ENCODE data around the gene CGB2.
"Not testable (repeated sequence)": the region's sequence is repeated elsewhere in the genome, so short reads cannot be mapped to it uniquely, and the experiment has no call there.

The CGB2 gene

GRCh38 chr19:49038557-49039276, 7.0 kb downstream of the CGB2 start:
- DNase-seq = not testable (repeated sequence)

DNA sequence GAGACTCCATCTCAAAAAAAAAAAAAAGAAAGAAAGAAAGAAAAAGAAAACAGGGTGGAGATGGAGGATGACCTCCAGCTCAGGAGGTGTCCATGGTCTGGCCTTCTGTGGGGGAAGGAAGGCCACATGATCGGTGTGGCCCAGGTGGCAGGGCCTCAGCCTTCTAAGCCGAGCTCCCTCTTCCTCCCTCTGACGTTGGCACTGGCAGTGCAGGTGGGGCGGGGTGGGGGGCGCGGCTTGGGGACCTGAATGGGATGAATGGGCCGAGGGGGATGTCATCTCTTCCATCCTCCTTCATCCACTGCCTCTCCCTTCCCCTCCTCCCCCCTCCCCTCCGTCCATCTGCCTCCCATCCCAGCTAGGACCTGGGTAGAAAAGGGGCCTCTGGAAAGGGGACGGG, 8.0 kb downstream of the CGB2 start:
- not testable (repeated sequence) for DNase-seq

DNA sequence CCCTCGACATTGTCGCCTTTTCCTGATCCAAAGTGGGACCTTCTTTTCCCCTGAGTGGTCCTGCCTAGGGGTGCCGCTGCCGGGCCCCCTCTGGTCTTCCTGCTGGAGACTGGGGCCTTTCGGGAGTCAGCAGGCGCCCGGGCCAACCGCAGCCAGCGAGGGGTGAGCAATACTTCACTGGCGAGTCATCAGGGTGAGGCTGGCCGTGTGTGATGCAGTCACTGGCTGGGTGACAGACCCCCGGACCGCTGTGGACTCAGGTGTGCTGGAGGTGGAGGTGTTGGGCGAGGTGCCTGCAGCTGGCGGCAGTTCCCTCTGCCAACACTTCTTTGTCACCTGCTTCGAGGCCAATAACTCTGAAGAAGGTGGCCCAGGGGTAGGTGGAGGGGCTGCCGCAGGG, 10.5 kb downstream of the CGB2 start:
- no peak for DNase-seq

DNA sequence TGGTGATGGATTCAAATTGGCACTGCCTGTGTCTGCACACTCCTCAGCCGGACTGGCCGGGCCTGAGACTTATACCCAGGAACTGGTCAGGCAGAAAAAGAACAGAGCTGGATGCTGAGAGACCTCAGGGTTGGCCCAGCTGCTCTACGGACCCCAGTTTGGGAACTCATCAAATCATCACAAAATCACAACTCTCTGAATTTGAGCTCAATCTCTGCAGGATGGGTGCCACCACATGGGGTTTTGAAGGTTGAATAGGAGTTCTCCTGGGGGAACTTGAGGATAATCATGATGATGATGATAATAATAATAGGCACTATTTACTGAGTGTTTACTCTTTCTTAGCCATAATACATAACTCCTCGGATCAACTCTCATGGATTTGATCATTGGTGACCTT, 11.0 kb downstream of the CGB2 start:
- DNase-seq = not testable (repeated sequence)

DNA sequence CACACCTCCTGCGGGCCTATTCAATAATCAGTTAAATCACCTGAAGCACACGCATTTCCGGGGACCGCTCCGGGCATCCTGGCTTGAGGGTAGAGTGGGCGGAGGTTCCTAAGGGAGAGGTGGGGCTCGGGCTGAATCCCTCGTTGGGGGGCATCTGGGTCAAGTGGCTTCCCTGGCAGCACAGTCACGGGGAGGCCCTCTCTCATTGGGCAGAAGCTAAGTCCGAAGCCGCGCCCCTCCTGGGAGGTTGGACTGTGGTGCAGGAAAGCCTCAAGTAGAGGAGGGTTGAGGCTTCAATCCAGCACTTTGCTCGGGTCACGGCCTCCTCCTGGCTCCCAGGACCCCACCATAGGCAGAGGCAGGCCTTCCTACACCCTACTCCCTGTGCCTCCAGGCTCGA, 11.9 kb downstream of the CGB2 start, which contains the start of gene CGB5:
Gene CGB5, plus strand, starts transcription at position 301 of the 400 bp plus-strand sequence. CDS start 362 bp downstream, outside the sequence.
- DNase-seq = not testable (repeated sequence)

DNA sequence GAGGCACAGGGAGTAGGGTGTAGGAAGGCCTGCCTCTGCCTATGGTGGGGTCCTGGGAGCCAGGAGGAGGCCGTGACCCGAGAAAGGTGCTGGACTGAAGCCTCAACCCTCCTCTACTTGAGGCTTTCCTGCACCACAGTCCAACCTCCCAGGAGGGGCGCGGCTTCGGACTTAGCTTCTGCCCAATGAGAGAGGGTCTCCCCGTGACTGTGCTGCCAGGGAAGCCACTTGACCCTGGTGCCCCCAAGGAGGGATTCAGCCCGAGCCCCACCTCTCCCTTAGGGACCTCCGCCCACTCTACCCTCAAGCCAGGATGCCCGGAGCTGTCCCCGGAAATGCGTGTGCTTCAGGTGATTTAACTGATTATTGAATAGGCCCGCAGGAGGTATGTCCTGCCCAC, 17.3 kb downstream of the CGB2 start, which contains the start of gene CGB8:
Gene CGB8, minus strand, starts transcription at position 101 of the 400 bp plus-strand sequence. CDS start 372 bp downstream, outside the sequence.
- DNase-seq = not testable (repeated sequence)

DNA sequence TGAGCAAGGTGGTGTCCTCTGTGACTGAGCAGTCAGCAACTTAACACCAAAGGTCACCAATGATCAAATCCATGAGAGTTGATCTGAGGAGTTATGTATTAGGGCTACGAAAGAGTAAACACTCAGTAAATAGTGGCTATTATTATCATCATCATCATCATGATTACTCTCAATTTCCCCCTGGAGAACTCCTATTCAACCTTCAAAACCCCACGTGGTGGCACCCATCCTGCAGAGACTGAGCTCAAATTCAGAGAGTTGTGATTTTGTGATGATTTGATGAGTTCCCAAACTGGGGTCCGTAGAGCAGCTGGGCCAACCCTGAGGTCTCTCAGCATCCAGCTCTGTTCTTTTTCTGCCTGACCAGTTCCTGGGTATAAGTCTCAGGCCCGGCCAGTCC, 18.1 kb downstream of the CGB2 start:
- not testable (repeated sequence) for DNase-seq

DNA sequence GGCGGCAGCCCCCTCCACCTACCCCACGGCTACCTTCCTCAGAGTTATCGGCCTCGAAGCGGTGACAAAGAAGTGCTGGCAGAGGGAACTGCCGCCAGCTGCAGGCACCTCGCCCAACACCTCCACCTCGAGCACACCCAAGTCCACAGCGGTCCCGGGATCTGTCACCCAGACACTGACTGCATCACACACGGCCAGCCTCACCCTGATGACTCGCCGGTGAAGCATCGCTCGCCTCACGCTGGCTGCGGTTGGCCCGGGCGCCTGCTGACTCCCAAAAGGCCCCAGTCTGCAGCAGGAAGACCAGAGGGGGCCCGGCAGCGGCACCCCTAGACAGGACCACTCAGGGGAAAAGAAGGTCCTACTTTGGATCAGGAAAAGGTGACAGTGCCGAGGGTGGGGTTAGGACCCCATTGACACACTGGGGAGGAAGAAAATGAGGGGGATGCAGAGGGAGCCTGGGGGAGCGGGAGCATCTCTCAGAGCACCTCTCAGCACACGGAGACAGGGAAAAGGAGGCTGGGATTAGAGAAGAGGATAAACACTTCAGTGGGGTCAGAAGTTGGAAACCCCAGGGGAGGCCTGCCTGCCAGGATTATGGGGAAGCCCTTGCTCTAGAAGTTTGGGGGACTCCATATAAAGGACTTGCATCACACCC, 18.8 kb downstream of the CGB2 start:
- DNase-seq = not testable (repeated sequence)

- DNase-seq = no peak
Observed at GRCh38 chr19:49056101-49056901, 24.6 kb downstream of the CGB2 start.

- not testable (repeated sequence) for DNase-seq
Observed at GRCh38 chr19:49056902-49057596, 25.4 kb downstream of the CGB2 start.

- no peak for DNase-seq
Observed at GRCh38 chr19:49057636-49058234, 26.0 kb downstream of the CGB2 start, which contains the start of gene CGB7. TSS of gene CGB7 (minus strand) at chr19:49057749. CDS start at chr19:49055375, 2,374 bp downstream.

GRCh38 chr19:49058562-49058961, 26.9 kb downstream of the CGB2 start:
- no peak for DNase-seq

DNA sequence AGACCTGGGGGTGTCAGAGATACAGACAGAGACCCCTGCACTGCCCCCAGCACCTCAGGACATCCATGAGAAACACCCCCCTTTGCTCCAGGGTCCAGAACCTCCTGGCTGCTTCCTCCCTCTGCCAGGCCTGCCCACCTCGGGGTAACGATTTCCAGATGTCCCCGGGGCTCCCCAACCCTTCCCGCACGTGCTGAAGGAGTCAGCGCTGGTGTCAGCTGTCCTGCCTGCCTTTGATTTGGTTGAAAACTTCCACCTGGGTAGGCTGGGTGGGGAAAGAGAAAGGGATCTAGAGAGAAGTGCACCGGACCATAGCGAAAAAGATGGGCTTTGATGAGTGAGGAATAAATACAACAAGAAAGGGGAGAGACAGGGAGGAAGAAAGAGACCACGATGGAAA, 27.4 kb downstream of the CGB2 start:
- no peak for DNase-seq

DNA sequence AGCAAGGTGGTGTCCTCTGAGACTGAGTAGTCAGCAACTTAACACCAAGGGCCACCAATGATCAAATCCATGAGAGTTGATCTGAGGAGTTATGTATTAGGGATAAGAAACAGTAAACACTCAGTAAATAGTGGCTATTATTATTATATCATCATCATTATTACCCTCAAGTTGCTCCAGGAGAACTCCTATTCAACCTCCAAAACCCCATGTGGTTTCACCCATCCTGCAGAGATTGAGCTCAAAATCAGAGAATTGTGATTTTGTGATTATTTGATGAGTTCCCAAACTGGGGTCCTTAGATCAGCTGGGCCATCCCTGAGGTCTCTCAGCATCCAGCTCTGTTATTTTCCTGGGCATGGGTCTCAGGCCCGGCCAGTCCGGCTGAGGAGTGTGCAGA, 29.3 kb downstream of the CGB2 start:
- no peak for DNase-seq

- no peak for DNase-seq
Observed at GRCh38 chr19:49061445-49061844, 29.8 kb downstream of the CGB2 start.

DNA sequence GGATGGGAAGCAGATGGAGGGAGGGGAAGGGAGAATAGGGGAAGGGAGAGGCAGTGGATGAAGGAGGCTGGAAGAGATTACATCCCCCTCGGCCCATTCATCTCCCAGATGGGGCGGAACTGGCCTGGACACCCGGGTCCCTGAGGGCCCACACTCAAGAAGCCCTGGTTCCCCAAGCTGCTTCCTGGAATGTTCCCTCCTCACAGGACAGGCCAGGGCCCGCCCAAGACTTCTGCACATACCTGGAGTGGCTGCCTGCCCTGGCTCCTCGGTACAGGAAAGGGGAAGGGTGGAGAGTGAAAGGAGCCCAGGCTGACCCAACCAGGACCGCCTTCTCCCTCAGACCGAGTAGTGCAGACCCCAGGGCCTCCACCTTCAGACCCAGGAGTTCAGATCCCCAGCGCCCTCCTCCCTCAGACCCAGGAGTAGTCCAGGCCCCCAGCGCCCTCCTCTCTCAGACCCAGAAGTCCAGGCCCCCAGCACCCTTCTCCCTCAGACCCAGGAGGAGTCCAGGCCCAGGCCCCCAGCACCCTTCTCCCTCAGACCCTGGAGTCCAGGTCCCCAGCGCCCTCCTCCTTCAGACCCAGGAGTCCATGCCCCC, 32.4 kb downstream of the CGB2 start:
- DNase-seq = no peak

DNA sequence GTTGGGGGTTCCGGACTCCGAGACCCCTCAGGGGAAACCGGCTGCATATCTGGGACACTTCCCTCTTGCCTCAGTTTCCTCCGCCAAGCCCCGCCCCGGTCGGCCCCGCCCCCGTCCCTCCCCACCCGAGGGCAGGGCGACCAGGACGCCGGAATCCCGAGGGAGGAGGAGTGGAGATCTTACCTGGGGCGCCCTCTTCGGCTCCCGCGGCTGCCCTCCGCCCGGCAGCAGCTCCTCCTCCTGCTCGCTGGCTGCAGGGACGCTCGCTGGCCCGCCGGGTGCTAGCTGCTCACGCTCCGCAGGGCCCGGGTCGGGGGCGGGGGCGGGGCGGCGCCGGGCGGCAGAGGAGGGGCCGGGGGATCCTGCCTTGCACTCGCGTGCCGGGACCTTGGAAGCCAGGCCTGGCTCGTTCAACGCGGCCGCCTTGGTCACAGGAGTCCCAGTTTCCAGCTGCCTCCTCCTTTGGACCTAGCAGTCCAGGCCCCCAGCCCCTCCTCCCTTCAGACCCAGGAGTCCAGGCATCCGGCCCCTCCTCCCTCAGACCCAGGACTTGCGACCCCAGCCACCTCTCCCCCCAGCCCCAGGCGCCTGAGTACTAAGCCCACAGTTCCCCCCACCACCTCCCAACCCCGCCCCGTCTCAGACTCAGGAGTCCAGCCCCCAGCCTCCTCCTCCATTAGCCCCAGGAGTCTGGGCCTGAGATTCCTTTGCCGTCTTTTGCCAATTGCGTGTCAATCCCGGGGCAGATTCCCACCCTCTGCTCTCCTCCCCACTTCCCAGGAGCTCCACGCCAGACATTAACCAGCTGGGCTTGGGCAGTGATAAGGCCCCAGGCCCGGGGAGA, 33.3 kb downstream of the CGB2 start, which contains the start of gene NTF4:
Gene NTF4, minus strand, starts transcription at position 51 of the 844 bp plus-strand sequence. CDS start 2,821 bp downstream, outside the sequence.
- DNase-seq = no peak

GRCh38 chr19:49065905-49066512, 34.3 kb downstream of the CGB2 start:
- no peak for DNase-seq

DNA sequence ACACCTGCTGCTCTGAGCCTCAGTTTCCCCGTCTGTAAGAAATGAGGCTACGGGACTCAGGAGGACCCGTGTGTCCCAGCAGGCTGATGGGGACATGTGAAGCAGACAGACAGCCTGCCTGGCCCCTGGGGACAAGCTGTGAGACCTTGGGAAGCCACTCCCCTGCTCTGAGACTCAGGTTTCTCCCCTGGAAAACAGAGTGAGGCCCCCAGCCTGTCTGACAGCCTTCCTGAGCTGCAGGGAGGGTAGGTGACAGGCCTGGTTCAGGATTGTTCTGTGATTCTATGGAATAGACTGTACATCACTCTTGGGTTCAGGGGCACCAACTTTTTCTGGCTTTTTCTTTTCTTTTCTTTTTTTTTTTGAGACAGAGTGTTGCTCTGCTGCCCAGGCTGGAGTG, 35.9 kb downstream of the CGB2 start:
- no peak for DNase-seq

DNA sequence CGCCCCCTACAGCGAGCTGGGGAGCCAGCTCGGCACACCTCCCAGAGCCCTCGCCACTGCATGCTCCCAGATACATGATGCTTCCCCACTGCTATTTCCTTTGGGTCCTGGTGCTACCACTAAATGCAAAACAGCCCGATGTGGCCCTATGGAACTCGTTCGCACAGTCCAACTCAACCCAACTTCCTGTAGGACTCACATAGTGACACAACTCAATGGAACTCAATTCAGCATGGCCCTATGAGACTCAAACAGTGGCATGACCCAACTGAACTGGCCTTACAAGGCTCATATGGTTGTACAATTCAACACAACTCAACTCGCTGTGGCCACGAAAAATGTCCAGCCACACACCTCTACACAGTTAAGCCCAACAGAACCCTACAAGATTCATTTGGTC, 37.3 kb downstream of the CGB2 start:
- no peak for DNase-seq
